Measurements from ENCODE around the gene C14orf180.

GRCh38 chr14:104633276-104634137, 53.9 kb downstream of the C14orf180 start:
- TF ChIP-seq, protein P1, sequence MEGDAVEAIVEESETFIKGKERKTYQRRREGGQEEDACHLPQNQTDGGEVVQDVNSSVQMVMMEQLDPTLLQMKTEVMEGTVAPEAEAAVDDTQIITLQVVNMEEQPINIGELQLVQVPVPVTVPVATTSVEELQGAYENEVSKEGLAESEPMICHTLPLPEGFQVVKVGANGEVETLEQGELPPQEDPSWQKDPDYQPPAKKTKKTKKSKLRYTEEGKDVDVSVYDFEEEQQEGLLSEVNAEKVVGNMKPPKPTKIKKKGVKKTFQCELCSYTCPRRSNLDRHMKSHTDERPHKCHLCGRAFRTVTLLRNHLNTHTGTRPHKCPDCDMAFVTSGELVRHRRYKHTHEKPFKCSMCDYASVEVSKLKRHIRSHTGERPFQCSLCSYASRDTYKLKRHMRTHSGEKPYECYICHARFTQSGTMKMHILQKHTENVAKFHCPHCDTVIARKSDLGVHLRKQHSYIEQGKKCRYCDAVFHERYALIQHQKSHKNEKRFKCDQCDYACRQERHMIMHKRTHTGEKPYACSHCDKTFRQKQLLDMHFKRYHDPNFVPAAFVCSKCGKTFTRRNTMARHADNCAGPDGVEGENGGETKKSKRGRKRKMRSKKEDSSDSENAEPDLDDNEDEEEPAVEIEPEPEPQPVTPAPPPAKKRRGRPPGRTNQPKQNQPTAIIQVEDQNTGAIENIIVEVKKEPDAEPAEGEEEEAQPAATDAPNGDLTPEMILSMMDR (IDR thresholded peaks at IDR 0.05), result no peak
- TF ChIP-seq POLR2A (IDR thresholded peaks at IDR 0.05), result no peak

Measured in adrenal gland (tissue), 5 donors.